ENCODE results near the gene HTR2C.
"Not testable (repeated sequence)": the region's sequence is repeated elsewhere in the genome, so short reads cannot be mapped to it uniquely, and the experiment has no call there.

HTR2C gene
- 0 to 1.5 (median 0) reads per million in 17 experiments for total RNA-seq

- DNase-seq = no peak
Observed at GRCh38 chrX:114583646-114584374, at the start of gene HTR2C. Gene HTR2C (plus strand): TSS chrX:114584086. CDS start chrX:114726937, 142,851 bp downstream.

- DNase-seq = no peak
Observed at GRCh38 chrX:114580336-114580735, 3.5 kb upstream of the HTR2C start.

- peak in 2 of 4 experiments; percentile 5 to 12 for DNase-seq
Observed at GRCh38 chrX:114581528-114582263, 2.2 kb upstream of the HTR2C start.

GRCh38 chrX:114582264-114582632, 1.6 kb upstream of the HTR2C start:
- DNase-seq = no peak

GRCh38 chrX:114582698-114583395, 1.0 kb upstream of the HTR2C start:
- DNase-seq = no peak

- peak in 3 of 4 experiments; percentile 5 to 47 (median 33) for DNase-seq
Observed at GRCh38 chrX:114584375-114584943, 573 bp downstream of the HTR2C start.

GRCh38 chrX:114584983-114585842, 1.3 kb downstream of the HTR2C start:
- no peak for DNase-seq

- DNase-seq = peak in 2 of 4 experiments; percentile 66
Observed at GRCh38 chrX:114591121-114591520, 7.2 kb downstream of the HTR2C start.

GRCh38 chrX:114599305-114599704, 15.4 kb downstream of the HTR2C start:
- DNase-seq = no peak

- no peak for DNase-seq
Observed at GRCh38 chrX:114599911-114600310, 16.0 kb downstream of the HTR2C start.

GRCh38 chrX:114606619-114607018, 22.7 kb downstream of the HTR2C start:
- DNase-seq = not testable (repeated sequence)

- peak; percentile 41 to 51 (median 50) for DNase-seq
Observed at GRCh38 chrX:114611018-114611619, 27.2 kb downstream of the HTR2C start.

- no peak for DNase-seq
Observed at GRCh38 chrX:114615765-114616164, 31.9 kb downstream of the HTR2C start.

GRCh38 chrX:114619874-114620273, 36.0 kb downstream of the HTR2C start:
- peak; percentile 1 to 26 (median 8) for DNase-seq

- peak in 1 of 4 experiments; percentile 1 for DNase-seq
Observed at GRCh38 chrX:114626323-114626722, 42.4 kb downstream of the HTR2C start.

- no peak for DNase-seq
Observed at GRCh38 chrX:114635986-114636385, 52.1 kb downstream of the HTR2C start.

GRCh38 chrX:114650351-114650750, 66.5 kb downstream of the HTR2C start:
- no peak for DNase-seq

GRCh38 chrX:114675365-114675764, 91.5 kb downstream of the HTR2C start:
- no peak for DNase-seq

- not testable (repeated sequence) for DNase-seq
Observed at GRCh38 chrX:114700533-114700932, 116.6 kb downstream of the HTR2C start.

- DNase-seq = no peak
Observed at GRCh38 chrX:114709406-114709805, 125.5 kb downstream of the HTR2C start.

- no peak for DNase-seq
Observed at GRCh38 chrX:114710571-114710970, 126.7 kb downstream of the HTR2C start.

All from suppressor macrophage (primary cell).